ENCODE measurements around the gene HOOK2. TPM values are rescaled to one million over a fixed set of nuclear protein-coding genes. Genes with fewer than 3 reads are reported as not detected.
"Not testable (repeated sequence)": the region's sequence is repeated elsewhere in the genome, so short reads cannot be mapped to it uniquely, and the experiment has no call there.

Gene HOOK2
- total RNA-seq, 2 experiments from 2014 or later: 14.0 to 14.9 TPM

DNA sequence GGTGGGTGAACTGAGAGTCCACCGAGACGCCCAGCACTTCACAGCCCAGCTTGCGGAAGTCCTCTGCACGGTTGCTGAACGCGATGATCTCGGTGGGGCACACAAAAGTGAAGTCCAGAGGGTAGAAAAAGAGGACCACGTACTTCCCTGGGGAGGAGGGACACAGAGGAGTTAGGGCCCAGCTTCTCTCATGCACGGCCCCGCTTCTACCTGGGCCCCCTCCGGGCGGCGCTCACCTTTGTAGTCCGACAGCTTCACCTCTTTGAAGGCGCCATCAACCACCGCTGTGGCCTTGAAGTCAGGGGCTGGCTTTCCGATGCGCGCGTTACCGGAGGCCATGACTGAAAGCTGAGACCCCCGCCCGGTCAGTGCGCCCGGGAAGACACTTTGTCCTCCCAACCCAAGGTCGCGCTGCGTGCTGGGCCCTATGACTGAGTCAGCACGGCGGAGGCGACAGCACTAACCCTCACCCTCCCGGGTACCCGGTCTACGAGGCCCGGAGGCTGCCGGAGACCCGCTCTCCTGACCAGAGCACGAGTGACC is 25.6 kb upstream of the HOOK2 start:
- intact Hi-C loops (cut with micrococcal nuclease): loop anchor here (1.0 kb wide), 1 partner anchor 10 kb away; the partner anchor contains the start of gene JUNB
- Mint-ChIP-seq H3K9me3 (no peaks in the 10 kb centered on the region), H3K27me3 (ENCODE audit: low read depth) (no peaks in the 10 kb centered on the region), H3K27ac (peak overlapping the region; percentile 80), H3K36me3 (ENCODE audit: low read depth) (peaks cover 11% of the 10 kb centered on the region), H3K4me1 (ENCODE audit: low read depth) (peaks cover 31% of the 10 kb centered on the region), H3K4me3 (peak overlapping the region; percentile 91)
- DNase-seq: peak; percentile 45
- CTCF ChIA-PET: interaction anchor here (0.6 to 13.8 kb wide), 6 partner anchors 13 to 187 kb away, joined by 3 to 341 read pairs (median 7); partner anchors contain the start of gene HOOK2

- intact Hi-C loops (cut with micrococcal nuclease): no loop called here
- H3K27ac Mint-ChIP-seq: peak overlapping the region; percentile 80
- H3K36me3 Mint-ChIP-seq (ENCODE audit: low read depth): peaks cover 11% of the 10 kb centered on the region
- no peaks in the 10 kb centered on the region for H3K9me3 Mint-ChIP-seq
- peaks cover 35% of the 10 kb centered on the region for H3K4me1 Mint-ChIP-seq (ENCODE audit: low read depth)
- peak overlapping the region; percentile 91 for H3K4me3 Mint-ChIP-seq
- DNase-seq: no peak
- CTCF ChIA-PET: interaction anchor here (0.6 to 13.8 kb wide), 5 partner anchors 14 to 187 kb away, joined by 3 to 341 read pairs (median 10); partner anchors contain the start of gene HOOK2
- H3K27me3 Mint-ChIP-seq (ENCODE audit: low read depth): no peaks in the 10 kb centered on the region
Measured at GRCh38 chr19:12800466-12800770, 25.1 kb upstream of the HOOK2 start.

DNA sequence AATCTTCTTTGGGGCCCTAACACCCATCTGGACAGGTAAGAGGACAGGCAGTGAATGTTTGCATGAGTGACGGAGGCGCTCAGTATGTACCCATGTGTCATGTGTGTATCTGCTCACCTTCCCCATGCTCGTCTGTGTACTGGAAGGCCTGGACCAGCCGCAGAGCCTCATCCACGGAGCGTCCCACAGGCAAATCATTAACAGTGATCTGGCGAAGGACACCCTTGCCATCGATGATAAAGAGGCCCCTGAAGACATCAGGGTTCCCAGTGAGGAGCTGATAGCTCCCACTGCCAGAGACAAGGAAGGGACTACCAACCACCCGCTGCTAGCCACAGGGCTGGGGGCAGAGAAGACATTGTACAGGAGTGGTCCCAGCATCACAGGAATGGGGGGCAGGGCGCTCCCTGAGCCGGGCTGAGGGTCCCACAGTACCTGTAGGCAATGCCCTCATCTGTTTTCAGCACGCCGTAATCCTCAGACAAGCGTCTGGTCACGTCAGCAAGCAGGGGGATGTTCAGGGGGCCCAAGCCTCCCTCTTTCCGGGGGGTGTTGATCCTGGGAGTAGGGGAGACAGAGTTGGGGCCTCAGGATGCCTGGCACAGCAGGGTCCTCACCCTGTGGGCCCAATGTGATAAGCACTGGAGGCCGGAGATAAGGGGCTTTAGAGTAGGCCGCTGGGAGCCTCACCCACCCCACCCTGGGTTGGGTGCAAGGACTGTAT is 24.6 kb upstream of the HOOK2 start:
- Mint-ChIP-seq H3K4me1 (ENCODE audit: low read depth) (peaks cover 37% of the 10 kb centered on the region), H3K9me3 (no peaks in the 10 kb centered on the region), H3K36me3 (ENCODE audit: low read depth) (peaks cover 11% of the 10 kb centered on the region), H3K4me3 (peak overlapping the region; percentile 91), H3K27ac (peak overlapping the region; percentile 36), H3K27me3 (ENCODE audit: low read depth) (no peaks in the 10 kb centered on the region)
- intact Hi-C loops (cut with micrococcal nuclease): loop anchor here (5.0 kb wide), 1 partner anchor 38 kb away; no protein-coding TSS in a partner anchor
- CTCF ChIA-PET: interaction anchor here (0.7 to 13.8 kb wide), 5 partner anchors 24 to 294 kb away, joined by 3 to 341 read pairs (median 6); partner anchors contain the start of gene HOOK2
- DNase-seq: no peak

GRCh38 chr19:12797607-12798006 is 22.3 kb upstream of the HOOK2 start:
- not testable (repeated sequence) for H3K4me3 Mint-ChIP-seq; H3K9me3 Mint-ChIP-seq; DNase-seq; H3K27ac Mint-ChIP-seq; H3K27me3 Mint-ChIP-seq (ENCODE audit: low read depth)
- intact Hi-C loops (cut with micrococcal nuclease): loop anchor here (2.0 to 5.0 kb wide), 2 partner anchors 35 to 49 kb away; no protein-coding TSS in a partner anchor
- CTCF ChIA-PET: interaction anchor here (0.9 to 13.8 kb wide), 9 partner anchors 21 to 77 kb away, joined by 3 to 341 read pairs (median 3); partner anchors contain the start of gene HOOK2
- Mint-ChIP-seq H3K4me1 (ENCODE audit: low read depth) (peaks cover 46% of the 10 kb centered on the region), H3K36me3 (ENCODE audit: low read depth) (peaks cover 17% of the 10 kb centered on the region)

DNA sequence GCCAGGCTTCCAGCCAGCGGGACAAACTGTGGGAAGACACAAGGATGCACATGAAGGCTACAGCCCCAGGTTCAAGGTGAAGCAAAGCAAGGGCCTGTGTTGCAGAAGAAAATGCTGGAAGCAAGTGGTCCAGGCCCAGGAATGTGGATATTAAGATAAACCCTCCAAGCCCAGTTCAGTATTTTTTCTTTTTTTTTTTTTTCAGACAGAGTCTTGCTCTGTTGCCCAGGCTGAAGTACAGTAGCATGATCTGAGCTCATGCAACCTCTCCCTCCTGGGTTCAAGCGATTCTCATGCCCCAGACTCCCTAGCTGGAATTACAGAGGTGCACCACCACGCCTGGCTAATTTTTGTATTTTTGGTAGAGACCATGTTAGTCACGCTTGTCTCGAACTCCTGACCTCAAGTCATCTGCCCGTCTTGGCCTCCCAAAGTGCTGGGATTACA is 21.8 kb upstream of the HOOK2 start:
- Mint-ChIP-seq H3K4me3 (no peak overlapping the region), H3K27me3 (ENCODE audit: low read depth) (no peaks in the 10 kb centered on the region), H3K9me3 (no peaks in the 10 kb centered on the region), H3K27ac (no peak overlapping the region), H3K4me1 (ENCODE audit: low read depth) (peaks cover 41% of the 10 kb centered on the region), H3K36me3 (ENCODE audit: low read depth) (peaks cover 20% of the 10 kb centered on the region)
- CTCF ChIA-PET: interaction anchor here (0.9 to 13.8 kb wide), 11 partner anchors 9 to 76 kb away, joined by 3 to 341 read pairs (median 4); partner anchors contain the start of genes HOOK2 and RNASEH2A
- no peak for DNase-seq
- intact Hi-C loops (cut with micrococcal nuclease): loop anchor here (2.0 to 5.0 kb wide), 2 partner anchors 35 to 50 kb away; no protein-coding TSS in a partner anchor

- Mint-ChIP-seq H3K9me3 (no peaks in the 10 kb centered on the region), H3K4me3 (peak overlapping the region; percentile 67), H3K27ac (peak overlapping the region; percentile 74), H3K36me3 (ENCODE audit: low read depth) (peaks cover 23% of the 10 kb centered on the region), H3K4me1 (ENCODE audit: low read depth) (peaks cover 40% of the 10 kb centered on the region), H3K27me3 (ENCODE audit: low read depth) (no peaks in the 10 kb centered on the region)
- DNase-seq: peak; percentile 84
- CTCF ChIA-PET: interaction anchor here (0.8 to 13.8 kb wide), 24 partner anchors 9 to 183 kb away, joined by 3 to 341 read pairs (median 4); partner anchors contain the start of genes GET3, HOOK2, RNASEH2A and RTBDN
- intact Hi-C loops (cut with micrococcal nuclease): loop anchor here (1.0 to 5.0 kb wide), 4 partner anchors 19 to 79 kb away; no protein-coding TSS in a partner anchor
Measured at GRCh38 chr19:12796146-12797071, 21.1 kb upstream of the HOOK2 start.

GRCh38 chr19:12794971-12795381 is 19.6 kb upstream of the HOOK2 start:
- intact Hi-C loops (cut with micrococcal nuclease): loop anchor here (5.0 kb wide), 1 partner anchor 33 kb away; no protein-coding TSS in a partner anchor
- no peaks in the 10 kb centered on the region for H3K27me3 Mint-ChIP-seq (ENCODE audit: low read depth)
- peak overlapping the region; percentile 81 for H3K4me3 Mint-ChIP-seq
- no peak for DNase-seq
- H3K9me3 Mint-ChIP-seq: no peaks in the 10 kb centered on the region
- peaks cover 22% of the 10 kb centered on the region for H3K36me3 Mint-ChIP-seq (ENCODE audit: low read depth)
- H3K27ac Mint-ChIP-seq: peak overlapping the region; percentile 95
- H3K4me1 Mint-ChIP-seq (ENCODE audit: low read depth): peaks cover 28% of the 10 kb centered on the region
- CTCF ChIA-PET: interaction anchor here (0.6 to 13.8 kb wide), 9 partner anchors 8 to 299 kb away, joined by 3 to 341 read pairs (median 10); partner anchors contain the start of genes HOOK2 and TRIR

DNA sequence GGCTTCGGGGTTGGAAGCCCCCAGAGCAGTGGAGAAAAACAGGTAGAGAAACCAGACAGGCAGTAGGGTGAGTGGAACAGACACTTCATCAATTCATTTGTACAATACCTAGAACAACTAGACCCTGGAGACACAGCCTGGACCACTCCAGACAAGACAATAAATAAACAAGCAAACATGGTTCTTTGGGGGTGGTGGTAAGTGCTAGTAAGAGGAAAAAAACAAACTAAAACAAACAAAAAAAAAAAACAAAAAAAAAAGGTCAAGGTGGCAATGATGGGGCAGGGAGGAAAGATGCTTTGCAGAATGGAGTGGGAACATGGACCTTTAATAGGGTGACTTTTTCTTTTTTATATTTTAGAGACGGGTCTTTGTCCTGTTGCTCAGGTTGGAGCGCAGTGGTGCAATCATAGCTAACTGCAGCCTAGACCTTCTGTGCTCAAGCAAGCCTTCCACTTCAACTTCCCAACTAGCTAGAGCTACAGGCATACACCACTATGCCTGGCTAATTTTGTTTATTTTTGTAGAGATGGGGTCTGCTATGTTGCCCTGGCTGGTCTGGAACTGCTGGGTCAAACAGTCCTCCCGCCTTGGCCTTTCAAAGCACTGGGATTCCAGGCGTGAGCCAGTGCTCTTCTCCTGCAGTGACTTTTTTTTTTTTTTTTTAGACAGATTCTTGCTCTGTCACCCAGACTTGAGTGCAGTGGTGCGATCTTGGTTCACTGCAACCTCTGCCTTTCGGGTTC is 19.0 kb upstream of the HOOK2 start:
- H3K4me3 Mint-ChIP-seq: peak overlapping the region; percentile 81
- peaks cover 18% of the 10 kb centered on the region for H3K36me3 Mint-ChIP-seq (ENCODE audit: low read depth)
- no peaks in the 10 kb centered on the region for H3K27me3 Mint-ChIP-seq (ENCODE audit: low read depth)
- no peaks in the 10 kb centered on the region for H3K9me3 Mint-ChIP-seq
- intact Hi-C loops (cut with micrococcal nuclease): no loop called here
- peaks cover 24% of the 10 kb centered on the region for H3K4me1 Mint-ChIP-seq (ENCODE audit: low read depth)
- H3K27ac Mint-ChIP-seq: peak overlapping the region; percentile 95
- CTCF ChIA-PET: interaction anchor here (0.6 to 13.8 kb wide), 7 partner anchors 12 to 300 kb away, joined by 3 to 341 read pairs (median 17); partner anchors contain the start of genes HOOK2 and TRIR
- DNase-seq: no peak

GRCh38 chr19:12793290-12794195 is 18.2 kb upstream of the HOOK2 start:
- Mint-ChIP-seq H3K27ac (peak overlapping the region; percentile 96), H3K27me3 (ENCODE audit: low read depth) (no peaks in the 10 kb centered on the region), H3K36me3 (ENCODE audit: low read depth) (peaks cover 16% of the 10 kb centered on the region), H3K4me3 (peak overlapping the region; percentile 97), H3K9me3 (no peaks in the 10 kb centered on the region), H3K4me1 (ENCODE audit: low read depth) (peaks cover 31% of the 10 kb centered on the region)
- intact Hi-C loops (cut with micrococcal nuclease): loop anchor here (1.0 kb wide), 2 partner anchors 59 to 112 kb away; partner anchors contain the start of genes DHPS and TRIR
- DNase-seq: peak; percentile 93
- CTCF ChIA-PET: interaction anchor here (1.3 to 13.8 kb wide), 5 partner anchors 11 to 54 kb away, joined by 3 to 341 read pairs (median 40); partner anchors contain the start of gene HOOK2

DNA sequence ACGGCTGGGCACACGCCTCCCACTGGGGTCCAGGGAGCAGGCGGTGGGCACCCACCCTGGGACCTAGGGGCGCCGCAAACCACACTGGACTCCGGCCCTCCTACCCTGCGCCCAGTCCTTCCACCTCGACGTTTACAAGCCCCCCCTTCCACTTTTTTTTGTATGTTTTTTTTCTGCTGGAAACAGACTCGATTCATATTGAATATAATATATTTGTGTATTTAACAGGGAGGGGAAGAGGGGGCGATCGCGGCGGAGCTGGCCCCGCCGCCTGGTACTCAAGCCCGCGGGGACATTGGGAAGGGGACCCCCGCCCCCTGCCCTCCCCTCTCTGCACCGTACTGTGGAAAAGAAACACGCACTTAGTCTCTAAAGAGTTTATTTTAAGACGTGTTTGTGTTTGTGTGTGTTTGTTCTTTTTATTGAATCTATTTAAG is 17.5 kb upstream of the HOOK2 start:
- no peaks in the 10 kb centered on the region for H3K9me3 Mint-ChIP-seq
- H3K4me1 Mint-ChIP-seq (ENCODE audit: low read depth): peaks cover 35% of the 10 kb centered on the region
- CTCF ChIA-PET: interaction anchor here (1.3 to 13.8 kb wide), 4 partner anchors 10 to 55 kb away, joined by 3 to 303 read pairs (median 26); partner anchors contain the start of gene HOOK2
- H3K36me3 Mint-ChIP-seq (ENCODE audit: low read depth): peaks cover 16% of the 10 kb centered on the region
- H3K27me3 Mint-ChIP-seq (ENCODE audit: low read depth): no peaks in the 10 kb centered on the region
- H3K4me3 Mint-ChIP-seq: peak overlapping the region; percentile 97
- DNase-seq: no peak
- peak overlapping the region; percentile 96 for H3K27ac Mint-ChIP-seq
- intact Hi-C loops (cut with micrococcal nuclease): loop anchor here (1.0 kb wide), 2 partner anchors 59 to 112 kb away; partner anchors contain the start of genes DHPS and TRIR

Measured in activated naive CD4-positive, alpha-beta T cell treated with anti-CD3 and anti-CD28 coated beads for 36 hours (primary cell).